SU-DHL-6 (cell line): Measurements from ENCODE around the gene CASD1.

Source experiments
- H2AFZ ChIP-seq: fragments of 200-600 bp; sonication (generic); 2 replicates; pipeline ENCODE4 v1.6.1; 2014; ENCODE audit warnings: low read depth, mild to moderate bottlenecking, moderate library complexity, mixed read lengths, antibody characterized with exemption, low read length; ENCODE audit not compliant: severe bottlenecking
- H3F3A ChIP-seq: fragments of 200-600 bp; shearing (Covaris generic); 2 replicates; pipeline ENCODE4 v1.6.0; 2016; ENCODE audit warnings: antibody characterized with exemption, mild to moderate bottlenecking; ENCODE audit not compliant: insufficient read depth
- H3K27ac ChIP-seq: fragments of 200-600 bp; sonication (generic); 2 replicates; pipeline ENCODE4 v1.5.1; 2016; ENCODE audit warnings: low read depth, mild to moderate bottlenecking, low read length, moderate library complexity, mixed read lengths
- H3K27me3 ChIP-seq: fragments of 200-600 bp; sonication (generic), shearing (Covaris generic); 2 replicates; pipeline ENCODE4 v1.6.0; 2014; ENCODE audit warnings: mild to moderate bottlenecking, low read length
- H3K36me3 ChIP-seq: fragments of 200-600 bp; sonication (generic); 2 replicates; pipeline ENCODE4 v1.6.1; 2014; ENCODE audit warnings: mild to moderate bottlenecking, low read length, mixed read lengths
- H3K4me2 ChIP-seq: fragments of 300-600, 200-600 bp; shearing (Covaris generic), sonication (generic); 2 replicates; pipeline ENCODE4 v1.6.0; 2014; ENCODE audit warnings: low read length, low read depth, mild to moderate bottlenecking; ENCODE audit not compliant: poor library complexity, severe bottlenecking
- H3K4me3 ChIP-seq: fragments of 200-600 bp; sonication (generic); 2 replicates; pipeline ENCODE4 v1.5.1; 2014; ENCODE audit warnings: antibody characterized with exemption, low read length, mild to moderate bottlenecking, mixed read lengths; ENCODE audit not compliant: insufficient read depth, poor library complexity, severe bottlenecking
- H3K79me2 ChIP-seq: fragments of 200-600 bp; sonication (generic); 2 replicates; pipeline ENCODE4 v1.6.1; 2014; ENCODE audit warnings: mild to moderate bottlenecking, low read length, moderate library complexity; ENCODE audit not compliant: insufficient read depth
- H3K9ac ChIP-seq: fragments of 200-600 bp; sonication (generic); 2 replicates; pipeline ENCODE4 v1.7.0; 2014; ENCODE audit warnings: mild to moderate bottlenecking, low read length
- H3K9me2 ChIP-seq: fragments of 200-600 bp; sonication (generic); replicated peaks from 2 replicates; pipeline ENCODE4 v1.6.1; 2014; ENCODE audit warnings: low read length; ENCODE audit not compliant: insufficient read depth
- H3K9me3 ChIP-seq: fragments of 200-600 bp; sonication (generic); 2 replicates; pipeline ENCODE4 v1.6.1; 2014; ENCODE audit warnings: low read length, mixed read lengths; ENCODE audit not compliant: insufficient read depth
- H4K20me1 ChIP-seq: fragments of 200-600 bp; sonication (generic); 2 replicates; pipeline ENCODE4 v1.6.1; 2014; ENCODE audit warnings: low read depth, mild to moderate bottlenecking, antibody characterized with exemption, low read length, moderate library complexity, mixed read lengths
- EZH2phosphoT487 ChIP-seq: fragments of 200-600 bp; sonication (generic), shearing (Covaris generic); conservative IDR thresholded peaks from 2 replicates; pipeline ENCODE4 v1.6.1; 2018; ENCODE audit warnings: mild to moderate bottlenecking, antibody characterized with exemption, low read length, moderate library complexity, mixed read lengths
- TF ChIP-seq, protein P1 (sequence below): fragments of 200-600 bp; sonication (generic); IDR thresholded peaks from one replicate; pipeline ENCODE4 v1.5.1; 2017; ENCODE audit warnings: antibody characterized with exemption, mild to moderate bottlenecking, low read length, moderate library complexity; ENCODE audit not compliant: insufficient read depth, poor library complexity, severe bottlenecking

CASD1 gene

DNA sequence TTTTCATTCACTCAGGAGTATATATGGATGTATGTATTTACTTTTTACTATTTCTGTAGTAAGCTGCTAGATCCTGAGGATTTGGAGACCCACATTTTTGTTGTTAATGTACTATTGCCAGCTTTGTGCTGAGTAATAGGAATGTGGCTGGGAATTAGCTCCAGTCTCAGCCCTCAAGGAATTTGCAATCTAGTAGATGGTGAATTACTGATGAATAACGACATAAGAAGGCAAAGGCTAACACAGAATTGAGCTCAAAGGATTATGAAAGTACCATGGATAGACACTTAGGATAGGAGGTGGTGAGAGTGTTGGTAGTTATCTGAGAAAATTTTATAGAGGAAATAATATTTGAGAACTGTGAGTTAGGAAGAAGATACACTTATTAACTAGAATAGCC lies 19.9 kb downstream of the CASD1 start:
- H3K4me3 ChIP-seq, result no peak overlapping the region
- TF ChIP-seq EZH2phosphoT487, result no peak
- TF ChIP-seq, protein P1, sequence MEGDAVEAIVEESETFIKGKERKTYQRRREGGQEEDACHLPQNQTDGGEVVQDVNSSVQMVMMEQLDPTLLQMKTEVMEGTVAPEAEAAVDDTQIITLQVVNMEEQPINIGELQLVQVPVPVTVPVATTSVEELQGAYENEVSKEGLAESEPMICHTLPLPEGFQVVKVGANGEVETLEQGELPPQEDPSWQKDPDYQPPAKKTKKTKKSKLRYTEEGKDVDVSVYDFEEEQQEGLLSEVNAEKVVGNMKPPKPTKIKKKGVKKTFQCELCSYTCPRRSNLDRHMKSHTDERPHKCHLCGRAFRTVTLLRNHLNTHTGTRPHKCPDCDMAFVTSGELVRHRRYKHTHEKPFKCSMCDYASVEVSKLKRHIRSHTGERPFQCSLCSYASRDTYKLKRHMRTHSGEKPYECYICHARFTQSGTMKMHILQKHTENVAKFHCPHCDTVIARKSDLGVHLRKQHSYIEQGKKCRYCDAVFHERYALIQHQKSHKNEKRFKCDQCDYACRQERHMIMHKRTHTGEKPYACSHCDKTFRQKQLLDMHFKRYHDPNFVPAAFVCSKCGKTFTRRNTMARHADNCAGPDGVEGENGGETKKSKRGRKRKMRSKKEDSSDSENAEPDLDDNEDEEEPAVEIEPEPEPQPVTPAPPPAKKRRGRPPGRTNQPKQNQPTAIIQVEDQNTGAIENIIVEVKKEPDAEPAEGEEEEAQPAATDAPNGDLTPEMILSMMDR, result no peak
- no peaks in the 10 kb centered on the region for H4K20me1 ChIP-seq
- H3K36me3 ChIP-seq, result peaks cover 13% of the 10 kb centered on the region
- H3F3A ChIP-seq, result no peaks in the 10 kb centered on the region
- no peak overlapping the region for H3K27ac ChIP-seq
- no peaks in the 10 kb centered on the region for H3K9me3 ChIP-seq
- H3K9ac ChIP-seq, result no peak overlapping the region
- H3K27me3 ChIP-seq, result no peaks in the 10 kb centered on the region
- H3K9me2 ChIP-seq, result no peaks in the 10 kb centered on the region
- no peak overlapping the region for H3K4me2 ChIP-seq
- no peak overlapping the region for H2AFZ ChIP-seq
- no peaks in the 10 kb centered on the region for H3K79me2 ChIP-seq

DNA sequence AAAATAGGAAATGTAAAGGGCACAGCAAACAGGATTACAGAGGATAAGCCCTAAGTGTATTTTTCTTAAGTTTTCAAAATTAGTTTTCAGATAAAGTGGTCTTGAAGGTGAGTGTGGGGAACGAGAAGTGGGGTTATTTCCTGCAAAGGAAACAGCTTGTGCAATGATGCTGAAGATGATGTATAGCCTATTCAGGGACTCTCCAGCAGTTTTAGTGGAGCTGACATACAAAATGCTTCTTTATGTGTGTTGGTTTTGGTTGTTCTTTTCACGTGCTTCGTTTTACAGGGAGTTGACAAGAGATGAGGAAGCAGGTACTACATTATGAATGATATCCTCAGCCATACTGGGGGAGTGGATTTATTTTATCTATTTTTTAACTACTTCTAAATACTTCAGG lies 20.5 kb downstream of the CASD1 start:
- Histone ChIP-seq H2AFZ (no peak overlapping the region), H3K36me3 (peaks cover 18% of the 10 kb centered on the region), H3K9me2 (no peaks in the 10 kb centered on the region), H3K79me2 (no peaks in the 10 kb centered on the region), H3K4me2 (no peak overlapping the region), H3K27ac (no peak overlapping the region), H4K20me1 (no peaks in the 10 kb centered on the region), H3F3A (no peaks in the 10 kb centered on the region), H3K9ac (no peak overlapping the region), H3K27me3 (no peaks in the 10 kb centered on the region), H3K4me3 (no peak overlapping the region), H3K9me3 (no peaks in the 10 kb centered on the region)
- TF ChIP-seq, protein P1, result no peak
- no peak for TF ChIP-seq EZH2phosphoT487

DNA sequence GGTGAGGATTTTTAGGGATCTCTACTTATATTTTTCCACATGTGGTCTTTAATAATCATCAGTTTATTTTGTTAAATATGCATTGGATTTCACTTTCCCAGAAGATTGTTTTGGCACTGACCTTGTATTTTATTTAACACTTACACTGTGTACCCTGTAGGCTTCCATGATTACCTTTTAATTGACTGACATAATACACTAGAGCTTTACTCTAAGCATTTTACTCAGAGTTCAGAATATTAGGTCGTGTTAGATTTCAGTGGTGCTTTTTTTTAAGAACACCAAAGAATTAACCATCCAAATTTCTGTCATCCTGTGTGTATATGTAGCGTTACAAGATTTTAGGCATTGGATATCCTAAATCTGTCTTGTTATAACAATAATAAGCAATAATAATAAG lies 23.1 kb downstream of the CASD1 start:
- H3K79me2 ChIP-seq, result no peaks in the 10 kb centered on the region
- no peaks in the 10 kb centered on the region for H3K27me3 ChIP-seq
- no peak overlapping the region for H3K9ac ChIP-seq
- H3K4me2 ChIP-seq, result no peak overlapping the region
- H3K9me3 ChIP-seq, result no peaks in the 10 kb centered on the region
- H3K27ac ChIP-seq, result no peak overlapping the region
- H2AFZ ChIP-seq, result no peak overlapping the region
- H3K4me3 ChIP-seq, result no peak overlapping the region
- no peaks in the 10 kb centered on the region for H4K20me1 ChIP-seq
- H3F3A ChIP-seq, result no peaks in the 10 kb centered on the region
- peaks cover 21% of the 10 kb centered on the region for H3K36me3 ChIP-seq
- H3K9me2 ChIP-seq, result no peaks in the 10 kb centered on the region
- no peak for TF ChIP-seq EZH2phosphoT487
- TF ChIP-seq, protein P1, result no peak
